ENCODE results near the gene FBXW9.
A peak's percentile ranks its signal among the peaks of the same experiment; 100 is the strongest.
"Not testable (repeated sequence)": the region's sequence is repeated elsewhere in the genome, so short reads cannot be mapped to it uniquely, and the experiment has no call there.

Gene FBXW9

DNA sequence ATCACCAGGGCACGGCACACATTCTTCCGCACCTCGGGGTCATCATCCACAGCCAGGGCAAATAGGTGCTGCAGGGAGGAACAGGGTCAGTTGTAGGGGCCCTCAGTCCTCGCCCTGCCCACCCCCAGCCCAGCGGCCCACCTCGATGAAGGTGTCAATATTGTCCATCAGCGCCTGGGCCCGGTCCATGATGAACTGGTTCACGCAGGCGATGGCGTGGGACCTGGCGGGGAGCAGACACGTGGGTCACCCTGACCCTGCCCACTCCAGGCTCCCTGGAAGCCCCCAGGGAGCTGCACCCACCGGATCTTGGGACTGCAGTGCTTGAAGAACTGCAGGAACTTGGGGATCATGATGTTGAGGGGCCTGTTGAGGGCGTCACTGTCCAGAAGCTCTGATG lies 18.7 kb upstream of the FBXW9 start:
- no peak for DNase-seq (ENCODE audit: low read depth)

- DNase-seq (ENCODE audit: low read depth): not testable (repeated sequence)
Measured at GRCh38 chr19:12713304-12713703, 16.9 kb upstream of the FBXW9 start.

GRCh38 chr19:12712077-12712476 lies 15.6 kb upstream of the FBXW9 start:
- not testable (repeated sequence) for DNase-seq (ENCODE audit: low read depth)

GRCh38 chr19:12711187-12711586 lies 14.8 kb upstream of the FBXW9 start:
- DNase-seq (ENCODE audit: low read depth): no peak

DNA sequence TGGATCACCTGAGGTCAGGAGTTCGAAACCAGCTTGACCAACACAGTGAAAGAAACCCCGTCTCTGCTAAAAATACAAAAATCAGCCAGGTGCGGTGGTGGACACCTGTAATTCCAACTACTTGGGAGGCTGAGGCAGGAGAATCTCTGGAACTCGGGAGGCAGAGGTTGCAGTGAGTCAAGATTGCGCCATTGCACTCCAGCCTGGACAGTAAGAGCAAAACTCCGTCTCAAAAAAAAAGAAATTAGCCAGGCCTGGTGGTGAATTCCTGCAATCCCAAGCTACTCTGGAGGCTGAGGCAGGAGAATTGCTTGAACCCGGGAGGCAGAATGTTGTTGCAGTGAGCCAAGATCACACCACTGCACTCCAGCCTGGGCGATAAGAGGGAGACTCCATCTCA lies 12.2 kb upstream of the FBXW9 start:
- no peak for DNase-seq (ENCODE audit: low read depth)

GRCh38 chr19:12706332-12706718 lies 9.9 kb upstream of the FBXW9 start:
- no peak for DNase-seq (ENCODE audit: low read depth)

- DNase-seq (ENCODE audit: low read depth): no peak
Measured at GRCh38 chr19:12705654-12706331, 9.4 kb upstream of the FBXW9 start.

DNA sequence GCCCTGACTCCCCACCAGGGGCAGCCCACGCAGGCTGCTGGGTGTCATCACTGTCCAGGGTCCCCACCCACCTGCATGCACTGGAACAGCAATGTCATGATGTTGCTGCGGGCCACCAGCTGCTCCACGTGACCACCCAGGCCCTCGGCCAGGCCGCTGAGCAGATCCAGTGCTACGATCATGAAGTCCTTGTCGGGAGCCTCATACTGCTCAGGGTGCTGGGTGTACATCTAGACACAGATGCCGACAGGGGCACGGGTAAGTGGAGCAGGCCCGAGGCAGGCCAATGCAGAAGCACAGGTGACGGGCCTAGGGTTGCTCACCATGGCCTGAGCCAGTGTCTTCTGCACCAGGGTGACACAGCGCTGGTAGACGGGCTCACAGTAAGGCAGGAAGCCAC lies 8.7 kb upstream of the FBXW9 start:
- no peak for DNase-seq (ENCODE audit: low read depth)

DNA sequence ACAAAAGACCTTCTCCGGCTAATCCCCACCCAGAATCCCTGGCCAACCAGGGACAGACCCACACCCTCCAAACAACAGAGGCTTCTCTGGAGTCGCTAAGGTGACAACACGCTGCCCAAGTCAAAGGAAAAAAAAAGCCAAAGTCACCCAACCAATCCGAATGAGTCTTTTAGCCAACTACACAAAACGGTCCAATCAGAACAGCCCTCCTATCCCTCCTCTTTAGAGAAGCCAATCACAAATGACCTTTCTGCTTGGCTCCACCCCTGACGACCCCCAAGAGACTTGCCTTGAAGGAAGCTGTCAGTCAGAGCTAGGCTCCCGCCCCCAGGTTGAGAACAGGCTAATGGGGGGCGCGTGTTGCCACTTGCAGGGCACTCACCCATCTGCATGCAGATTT lies 6.6 kb upstream of the FBXW9 start:
- no peak for DNase-seq (ENCODE audit: low read depth)

GRCh38 chr19:12701596-12702282 lies 5.3 kb upstream of the FBXW9 start:
- no peak for DNase-seq (ENCODE audit: low read depth)

DNA sequence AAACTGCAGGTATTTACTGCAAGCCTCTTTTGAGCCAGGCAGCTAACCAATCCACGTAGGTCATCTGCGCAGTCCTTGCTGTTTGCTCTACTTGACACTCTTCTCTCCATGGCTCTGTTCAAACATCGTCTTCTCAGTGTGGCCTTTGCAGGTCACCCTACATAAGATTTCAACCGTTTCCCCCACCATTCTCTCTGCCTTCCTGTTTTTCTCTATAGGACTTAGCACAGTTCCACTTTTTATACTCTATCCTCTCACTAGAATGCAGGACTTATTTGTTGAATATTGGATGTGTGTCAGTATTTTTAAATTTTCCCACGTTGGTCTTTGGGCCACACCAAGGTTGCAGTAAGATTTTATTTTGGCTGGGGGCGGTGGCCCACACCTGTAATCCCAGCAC lies 1.7 kb upstream of the FBXW9 start:
- no peak for DNase-seq (ENCODE audit: low read depth)

GRCh38 chr19:12697425-12697824 lies 994 bp upstream of the FBXW9 start:
- not testable (repeated sequence) for DNase-seq (ENCODE audit: low read depth)

DNA sequence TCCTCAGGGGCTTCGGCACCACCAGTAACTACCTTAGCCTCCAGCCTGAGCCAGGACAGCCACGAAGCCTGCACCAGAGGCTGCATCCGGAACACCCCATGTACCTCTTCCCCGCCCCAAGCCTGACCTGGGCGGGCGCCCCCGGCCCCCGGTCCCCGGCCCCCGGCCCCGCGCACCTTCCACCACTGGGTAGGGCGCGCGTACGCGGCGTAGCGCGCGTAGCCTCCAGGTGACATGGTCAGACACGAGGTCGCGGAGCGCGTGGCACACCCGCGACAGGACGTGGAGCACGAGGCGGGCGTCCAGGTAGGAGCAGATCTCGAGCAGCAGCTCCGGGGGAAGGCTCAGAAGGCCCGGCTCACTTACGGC lies 450 bp downstream of the FBXW9 start:
- DNase-seq (ENCODE audit: low read depth): no peak

GRCh38 chr19:12695514-12695913 lies 917 bp downstream of the FBXW9 start:
- no peak for DNase-seq (ENCODE audit: low read depth)

DNA sequence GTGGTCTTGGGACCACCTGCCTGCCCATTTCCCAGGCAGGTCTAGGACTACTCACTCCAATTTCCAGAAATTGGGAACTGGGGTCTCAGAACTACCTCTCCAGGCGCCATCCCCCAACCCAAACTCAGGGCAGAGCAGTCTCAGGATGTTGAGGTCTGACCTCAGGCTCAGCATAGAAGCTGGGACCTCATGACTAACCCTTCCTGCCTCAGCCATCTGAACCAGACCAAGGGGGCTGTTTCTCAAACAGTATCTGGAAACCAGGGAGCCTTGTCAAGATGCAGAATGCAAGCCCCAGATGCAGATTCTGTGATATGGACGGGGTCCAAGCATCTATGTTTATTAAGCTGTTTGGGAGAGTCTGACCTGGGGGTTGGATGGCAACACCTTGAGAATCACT lies 1.3 kb downstream of the FBXW9 start:
- no peak for DNase-seq (ENCODE audit: low read depth)

DNA sequence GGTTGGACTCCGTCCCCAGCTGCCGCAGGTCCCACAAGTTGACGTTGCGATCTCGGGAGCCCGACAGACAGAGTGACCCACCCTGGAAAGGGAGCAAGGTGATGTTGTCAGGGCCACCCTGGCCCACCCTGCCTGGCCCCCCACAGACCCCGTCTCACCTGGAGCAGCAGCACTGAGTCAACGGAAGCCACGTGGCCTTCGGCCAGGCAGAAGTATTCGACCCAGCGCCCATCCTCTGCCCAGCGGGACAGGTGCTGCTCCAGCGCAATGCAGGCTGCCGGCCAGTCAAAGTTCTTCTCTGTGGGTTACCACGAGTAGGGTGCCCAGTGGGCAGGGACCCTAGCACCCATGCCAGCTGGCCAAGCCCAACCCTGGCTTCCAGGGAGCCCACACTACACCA lies 1.8 kb downstream of the FBXW9 start:
- DNase-seq (ENCODE audit: low read depth): no peak

GRCh38 chr19:12692960-12693359 lies 3.5 kb downstream of the FBXW9 start:
- DNase-seq (ENCODE audit: low read depth): no peak

- no peak for DNase-seq (ENCODE audit: low read depth)
Measured at GRCh38 chr19:12689581-12690216, 6.7 kb downstream of the FBXW9 start.

DNA sequence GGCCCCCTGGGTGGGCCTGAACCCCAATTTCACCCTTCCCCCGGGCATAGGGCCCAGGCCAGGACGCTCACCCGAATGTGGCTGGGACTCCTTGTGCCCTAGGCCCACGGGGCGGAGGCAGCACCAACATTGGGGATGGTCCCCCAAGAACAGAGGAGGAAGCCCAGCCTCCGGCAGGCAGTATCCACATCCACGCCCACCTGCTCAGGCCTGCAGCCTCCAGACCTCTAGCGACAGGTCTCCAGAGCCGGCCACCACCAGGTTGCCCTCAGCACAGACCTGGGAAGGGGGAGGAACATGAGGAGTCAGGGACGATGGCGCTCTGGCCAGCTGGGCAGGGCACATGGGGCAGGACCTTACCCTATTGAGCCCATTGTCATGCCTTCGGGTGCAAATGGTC lies 7.4 kb downstream of the FBXW9 start:
- DNase-seq (ENCODE audit: low read depth): no peak

GRCh38 chr19:12687496-12688196 lies 8.8 kb downstream of the FBXW9 start, which contains the start of gene GNG14:
TSS of gene GNG14 (plus strand) at chr19:12687998. CDS start at chr19:12688049, 51 bp downstream.
- no peak for DNase-seq (ENCODE audit: low read depth)

GRCh38 chr19:12685831-12686230 lies 10.6 kb downstream of the FBXW9 start:
- DNase-seq (ENCODE audit: low read depth): no peak

DNA sequence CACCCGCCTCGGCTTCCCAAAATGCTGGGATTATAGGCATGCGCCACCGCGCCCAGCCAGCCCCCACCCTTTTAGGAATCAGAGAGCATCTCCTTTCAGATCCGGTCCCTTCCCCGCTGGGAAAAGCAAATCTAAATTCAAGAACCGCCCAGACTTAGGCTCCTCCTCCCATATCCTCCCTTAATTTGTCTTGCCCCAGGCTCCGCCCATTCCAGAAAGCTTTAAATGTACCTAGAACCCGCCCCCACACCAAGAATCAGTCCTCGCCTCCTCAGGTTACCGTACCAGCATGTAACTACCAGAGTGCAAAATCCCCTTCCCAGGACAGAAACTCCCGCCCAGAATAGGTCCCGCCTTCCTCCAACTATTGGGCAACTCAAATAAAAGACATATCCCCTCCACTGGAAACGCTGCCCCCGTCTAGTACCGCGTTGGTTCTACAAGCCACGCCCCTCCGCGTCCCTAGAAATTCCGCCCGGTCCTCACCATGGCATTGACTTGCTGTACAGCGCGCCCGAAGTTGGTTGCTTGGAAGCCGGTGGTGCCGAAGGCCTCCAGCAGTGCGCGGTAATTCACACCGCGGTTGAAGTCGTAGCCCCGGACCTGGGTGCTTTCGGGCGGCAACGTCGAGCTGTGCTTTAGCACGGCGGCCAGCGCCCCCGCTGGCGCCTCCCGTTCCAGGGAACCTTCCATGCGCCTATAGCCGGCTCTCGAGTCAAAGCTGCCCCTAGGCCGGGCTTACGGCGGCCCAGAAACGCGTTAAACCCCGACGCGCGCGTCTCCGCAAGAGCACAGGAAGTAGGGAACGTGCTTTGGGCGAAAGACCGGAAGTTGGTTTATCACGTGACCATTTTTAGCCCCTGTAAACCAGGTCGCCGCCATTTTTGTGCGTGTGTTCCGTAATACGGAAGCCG lies 15.1 kb downstream of the FBXW9 start, which contains the start of gene DHPS:
Gene DHPS, minus strand, starts transcription at position 807 of the 914 bp plus-strand sequence. Its CDS starts 114 bp downstream, at position 693.
- DNase-seq (ENCODE audit: low read depth): peak; percentile 80

All from stimulated activated CD8-positive, alpha-beta memory T cell treated with anti-CD3 and anti-CD28 coated beads, Interleukin-15, amount 100 ng/mL, for 1 hour (primary cell).